ENCODE data around the gene IL1RN.

- TF ChIP-seq CTCF (optimal IDR thresholded peaks at IDR 0.05 in 1 of 3, IDR thresholded peaks at IDR 0.05 in 1 of 3, conservative IDR thresholded peaks at IDR 0.05 in 1 of 3; ENCODE audit: extremely low read depth in 1 of 3, insufficient read depth in 2 of 3, low read length in 3 of 3) = no peak
- TF ChIP-seq EZH2 (IDR thresholded peaks at IDR 0.05; ENCODE audit: low read length) = no peak
Measured at GRCh38 chr2:113103277-113103676, 24.1 kb upstream of the IL1RN start.
